ENCODE measurements around the gene MEIKIN. TPM values are rescaled to one million over a fixed set of nuclear protein-coding genes. Genes with fewer than 3 reads are reported as not detected.

MEIKIN gene
- total RNA-seq, 1 donor from 2014 or later: not detected

DNA sequence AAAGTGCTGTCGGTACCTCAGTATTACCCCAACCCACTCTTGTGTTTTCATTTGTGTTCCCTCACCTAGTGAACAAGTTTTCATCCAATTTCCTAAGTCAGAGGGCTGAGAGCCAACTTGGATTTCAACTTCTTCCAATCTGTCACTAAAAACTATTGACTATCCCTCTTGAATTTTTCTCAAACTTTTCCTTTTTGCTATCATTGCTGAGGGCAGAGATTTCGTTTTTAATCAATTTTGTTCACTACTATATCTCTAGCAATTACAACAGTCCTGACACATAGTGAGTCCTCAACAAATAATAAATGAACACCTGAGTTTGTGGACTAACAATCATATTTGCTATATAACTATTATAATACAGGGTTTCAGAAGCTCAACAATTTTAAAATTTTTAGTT, 29.0 kb downstream of the MEIKIN start:
- no peaks in the 10 kb centered on the region for H3K27me3 Mint-ChIP-seq (ENCODE audit: insufficient read depth, low read depth)
- H3K9ac ChIP-seq: no peak overlapping the region
- H3F3A ChIP-seq (ENCODE audit: low read depth): no peaks in the 10 kb centered on the region
- no peaks in the 10 kb centered on the region for H4K20me1 ChIP-seq (ENCODE audit: low read depth)
- H3K27ac ChIP-seq: no peak overlapping the region
- H3K27me3 ChIP-seq: no peaks in the 10 kb centered on the region
- no peaks in the 10 kb centered on the region for H3K4me1 Mint-ChIP-seq
- no peaks in the 10 kb centered on the region for H3K36me3 Mint-ChIP-seq
- no peaks in the 10 kb centered on the region for H3K4me1 ChIP-seq
- TF ChIP-seq EZH2 (IDR thresholded peaks at IDR 0.05): no peak
- TF ChIP-seq EZH2phosphoT487 (IDR thresholded peaks at IDR 0.05): no peak
- TF ChIP-seq, protein P1, sequence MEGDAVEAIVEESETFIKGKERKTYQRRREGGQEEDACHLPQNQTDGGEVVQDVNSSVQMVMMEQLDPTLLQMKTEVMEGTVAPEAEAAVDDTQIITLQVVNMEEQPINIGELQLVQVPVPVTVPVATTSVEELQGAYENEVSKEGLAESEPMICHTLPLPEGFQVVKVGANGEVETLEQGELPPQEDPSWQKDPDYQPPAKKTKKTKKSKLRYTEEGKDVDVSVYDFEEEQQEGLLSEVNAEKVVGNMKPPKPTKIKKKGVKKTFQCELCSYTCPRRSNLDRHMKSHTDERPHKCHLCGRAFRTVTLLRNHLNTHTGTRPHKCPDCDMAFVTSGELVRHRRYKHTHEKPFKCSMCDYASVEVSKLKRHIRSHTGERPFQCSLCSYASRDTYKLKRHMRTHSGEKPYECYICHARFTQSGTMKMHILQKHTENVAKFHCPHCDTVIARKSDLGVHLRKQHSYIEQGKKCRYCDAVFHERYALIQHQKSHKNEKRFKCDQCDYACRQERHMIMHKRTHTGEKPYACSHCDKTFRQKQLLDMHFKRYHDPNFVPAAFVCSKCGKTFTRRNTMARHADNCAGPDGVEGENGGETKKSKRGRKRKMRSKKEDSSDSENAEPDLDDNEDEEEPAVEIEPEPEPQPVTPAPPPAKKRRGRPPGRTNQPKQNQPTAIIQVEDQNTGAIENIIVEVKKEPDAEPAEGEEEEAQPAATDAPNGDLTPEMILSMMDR (IDR thresholded peaks at IDR 0.05): no peak
- H3K9me3 Mint-ChIP-seq: no peaks in the 10 kb centered on the region
- no peaks in the 10 kb centered on the region for H3K36me3 ChIP-seq
- H3K27ac Mint-ChIP-seq: no peak overlapping the region
- H3K4me3 ChIP-seq: no peak overlapping the region
- H2AFZ ChIP-seq (replicated peaks): no peak overlapping the region
- H3K4me3 Mint-ChIP-seq: no peak overlapping the region
- H3K4me2 ChIP-seq: no peak overlapping the region
- H3K9me3 ChIP-seq (ENCODE audit: low read depth): no peaks in the 10 kb centered on the region
- H3K79me2 ChIP-seq (ENCODE audit: low read depth): no peaks in the 10 kb centered on the region
- no peak for DNase-seq (ENCODE audit: low spot score)

DNA sequence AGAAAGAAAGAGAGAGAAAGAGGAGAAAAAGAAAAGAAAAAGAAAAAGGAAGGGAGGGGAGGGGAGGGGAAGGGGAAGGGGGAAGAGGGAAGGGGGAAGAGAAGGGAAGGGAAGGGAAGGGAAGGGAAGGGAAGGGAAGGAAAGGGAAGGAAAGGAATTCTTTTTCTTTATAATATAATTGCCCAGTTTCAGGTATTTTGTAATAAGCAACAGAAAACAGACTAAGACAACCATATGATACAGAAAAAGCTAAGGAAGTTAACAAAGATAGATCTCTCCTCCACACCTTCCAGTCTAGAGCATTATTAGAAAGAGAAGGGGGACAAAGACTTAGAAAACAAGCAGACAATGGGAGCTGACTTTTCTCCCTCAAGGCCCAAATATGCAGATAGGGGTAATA, 31.0 kb downstream of the MEIKIN start:
- Histone ChIP-seq H4K20me1 (ENCODE audit: low read depth) (no peaks in the 10 kb centered on the region), H3K9ac (no peak overlapping the region), H3K79me2 (ENCODE audit: low read depth) (no peaks in the 10 kb centered on the region), H3F3A (ENCODE audit: low read depth) (no peaks in the 10 kb centered on the region), H3K9me3 (ENCODE audit: low read depth) (no peaks in the 10 kb centered on the region), H3K4me2 (no peak overlapping the region), H3K27ac (no peak overlapping the region), H3K4me1 (no peaks in the 10 kb centered on the region), H2AFZ (replicated peaks) (no peak overlapping the region), H3K36me3 (no peaks in the 10 kb centered on the region), H3K4me3 (no peak overlapping the region), H3K27me3 (no peaks in the 10 kb centered on the region)
- Mint-ChIP-seq H3K9me3 (no peaks in the 10 kb centered on the region), H3K4me1 (no peaks in the 10 kb centered on the region), H3K27me3 (ENCODE audit: insufficient read depth, low read depth) (no peaks in the 10 kb centered on the region), H3K27ac (no peak overlapping the region), H3K4me3 (no peak overlapping the region), H3K36me3 (no peaks in the 10 kb centered on the region)
- TF ChIP-seq, protein P1 (IDR thresholded peaks at IDR 0.05): no peak
- TF ChIP-seq EZH2 (IDR thresholded peaks at IDR 0.05): no peak
- TF ChIP-seq EZH2phosphoT487 (IDR thresholded peaks at IDR 0.05): no peak
- no peak for DNase-seq (ENCODE audit: low spot score)

DNA sequence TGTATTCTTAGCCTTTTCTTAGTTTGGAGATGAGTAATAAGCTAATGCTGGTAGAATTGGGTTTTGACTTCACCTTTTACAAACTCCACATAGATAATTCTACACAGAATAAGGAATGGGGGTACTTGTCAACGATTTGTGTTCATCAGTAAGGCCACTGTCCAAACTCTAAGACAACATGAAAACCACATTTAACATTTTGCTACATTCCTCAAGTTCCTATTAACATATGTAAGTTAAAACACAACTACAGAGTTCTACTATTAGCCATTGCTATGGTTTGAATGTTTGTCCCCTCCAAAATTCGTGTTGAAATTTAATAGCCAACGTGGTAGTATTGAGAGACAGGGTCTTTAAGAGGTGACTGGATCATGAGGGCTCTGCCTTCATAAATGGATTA, 31.9 kb downstream of the MEIKIN start:
- H3K4me1 Mint-ChIP-seq: no peaks in the 10 kb centered on the region
- no peaks in the 10 kb centered on the region for H3K79me2 ChIP-seq (ENCODE audit: low read depth)
- no peak overlapping the region for H2AFZ ChIP-seq (replicated peaks)
- TF ChIP-seq EZH2phosphoT487 (IDR thresholded peaks at IDR 0.05) (no peak), EZH2 (IDR thresholded peaks at IDR 0.05) (no peak)
- TF ChIP-seq, protein P1 (IDR thresholded peaks at IDR 0.05): no peak
- no peak overlapping the region for H3K4me3 ChIP-seq
- no peak overlapping the region for H3K4me2 ChIP-seq
- H3K27ac ChIP-seq: no peak overlapping the region
- H3K27ac Mint-ChIP-seq: no peak overlapping the region
- H3K36me3 Mint-ChIP-seq: no peaks in the 10 kb centered on the region
- H3K27me3 ChIP-seq: no peaks in the 10 kb centered on the region
- H3K36me3 ChIP-seq: no peaks in the 10 kb centered on the region
- no peaks in the 10 kb centered on the region for H3K9me3 Mint-ChIP-seq
- H4K20me1 ChIP-seq (ENCODE audit: low read depth): no peaks in the 10 kb centered on the region
- H3K4me1 ChIP-seq: no peaks in the 10 kb centered on the region
- H3K9me3 ChIP-seq (ENCODE audit: low read depth): no peaks in the 10 kb centered on the region
- H3K4me3 Mint-ChIP-seq: no peak overlapping the region
- H3F3A ChIP-seq (ENCODE audit: low read depth): no peaks in the 10 kb centered on the region
- H3K9ac ChIP-seq: no peak overlapping the region
- H3K27me3 Mint-ChIP-seq (ENCODE audit: insufficient read depth, low read depth): no peaks in the 10 kb centered on the region
- DNase-seq (ENCODE audit: low spot score): no peak
